Iris pigment epithelial cell (primary cell): ENCODE measurements around the gene PACC1.

Source experiments
- DNase-seq: peaks from one replicate; pipeline ENCODE4 v3.0.0-alpha.2; 2011; ENCODE audit warnings: low read depth

Gene PACC1

DNA sequence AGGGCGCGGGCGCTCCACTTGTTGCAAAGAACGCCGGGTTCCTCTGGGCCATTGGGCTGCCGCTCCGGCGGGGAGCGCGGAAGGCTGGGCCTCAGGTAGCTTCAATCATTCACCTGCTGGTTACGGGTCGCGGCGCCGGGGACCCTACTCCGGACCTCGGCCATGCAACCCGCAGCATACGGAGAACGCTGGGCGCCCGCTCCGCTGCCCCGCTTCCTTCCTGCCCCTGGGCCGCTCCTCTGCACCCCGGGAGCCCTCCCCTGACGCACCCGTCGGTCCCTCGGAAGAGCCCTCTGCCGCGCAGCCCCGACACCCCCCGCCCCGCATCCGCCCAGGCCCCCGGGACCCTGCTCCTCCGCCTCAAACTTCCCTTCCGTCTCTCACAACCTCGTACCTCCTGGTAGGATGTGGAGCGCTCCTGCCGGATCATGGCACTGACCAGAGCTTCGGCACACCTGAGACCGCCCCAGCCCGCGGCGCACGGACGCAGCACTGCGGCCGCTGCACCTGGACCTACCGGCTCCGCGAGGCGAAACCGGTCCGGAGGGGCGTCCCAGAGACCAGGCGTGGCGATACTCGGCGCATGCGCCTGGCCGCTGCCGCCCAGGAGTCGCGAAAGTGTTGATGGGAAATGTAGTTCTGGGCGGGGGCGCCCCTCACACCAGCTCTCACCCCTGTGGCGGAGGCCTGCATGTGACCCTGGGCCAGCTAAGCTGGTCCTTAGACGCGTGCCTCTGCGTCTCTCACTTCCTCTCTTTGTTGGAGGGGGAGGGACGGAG, at the start of gene PACC1:
Gene PACC1 (minus strand): TSS at position 559 of the 779 bp plus-strand sequence. CDS start 129 bp downstream, at position 430.
- peak; percentile 72 for DNase-seq

DNA sequence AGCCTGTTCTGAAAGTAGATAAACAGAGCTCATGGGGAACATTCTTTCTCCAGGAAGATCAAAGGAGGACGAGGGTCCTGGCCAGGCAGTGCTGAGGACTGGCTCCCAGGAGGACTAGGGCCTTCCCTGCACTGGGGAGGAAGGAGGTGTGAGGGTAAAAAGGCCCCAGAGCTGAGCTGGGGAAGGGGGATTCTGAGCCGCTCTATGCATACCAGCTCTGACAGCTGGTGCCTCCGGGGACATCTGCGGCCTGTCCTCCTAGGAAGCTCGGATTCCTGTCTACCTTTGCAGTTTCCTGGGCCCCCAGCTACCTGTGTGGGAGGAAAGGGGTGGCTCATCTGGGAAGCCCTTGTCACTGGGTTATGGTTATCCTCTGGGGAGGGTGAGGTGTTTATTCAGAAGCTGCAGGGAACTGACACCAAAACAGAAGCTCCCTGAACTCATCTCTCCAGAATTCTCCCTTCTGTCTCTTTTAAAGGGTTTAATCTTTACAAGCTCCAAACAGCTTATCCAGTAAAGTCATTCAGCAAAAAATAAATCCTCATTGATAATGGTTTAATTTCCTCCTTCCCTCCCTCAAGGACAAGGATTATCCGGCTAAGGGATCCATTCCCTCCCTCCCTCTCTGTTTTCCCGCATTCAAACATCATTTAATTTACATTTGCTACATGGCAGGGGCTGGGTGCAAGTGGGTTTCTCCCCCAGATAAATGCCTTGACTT, 49.0 kb upstream of the PACC1 start:
- DNase-seq = no peak

DNA sequence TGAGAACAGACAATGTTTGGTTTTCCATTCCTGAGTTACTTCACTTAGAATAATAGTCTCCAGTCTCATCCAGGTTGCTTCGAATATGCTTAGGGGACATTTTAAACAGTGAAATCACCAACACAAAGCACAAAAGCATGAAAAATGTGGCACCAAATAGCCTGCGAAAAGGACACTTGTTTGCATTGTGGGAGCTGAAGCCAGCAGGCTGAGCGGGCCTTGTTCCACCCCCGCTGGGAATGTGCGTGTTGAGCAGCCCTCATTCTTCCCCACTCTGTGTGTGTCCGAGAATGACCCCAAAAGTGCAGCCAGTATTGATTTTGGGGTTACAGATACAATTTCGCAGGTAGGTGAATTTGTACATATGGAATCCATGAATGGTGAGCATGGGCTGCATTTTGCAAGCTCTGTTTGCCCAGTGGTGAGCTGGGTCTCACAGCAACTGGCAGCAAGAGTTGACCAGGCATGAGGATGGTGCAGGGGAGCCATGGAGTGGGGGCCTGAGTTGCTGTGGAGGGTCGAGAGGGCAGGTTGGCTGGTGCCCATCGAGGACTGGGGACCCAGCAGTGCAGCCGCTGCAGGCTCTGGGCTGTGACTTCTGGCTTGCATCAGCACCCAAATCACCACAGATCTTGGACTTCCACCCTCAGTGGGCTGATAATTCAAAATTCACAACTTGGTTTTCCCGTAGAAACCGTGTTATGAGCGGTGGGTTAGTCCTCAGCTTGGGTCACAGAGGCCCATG, 47.4 kb upstream of the PACC1 start:
- no peak for DNase-seq

DNA sequence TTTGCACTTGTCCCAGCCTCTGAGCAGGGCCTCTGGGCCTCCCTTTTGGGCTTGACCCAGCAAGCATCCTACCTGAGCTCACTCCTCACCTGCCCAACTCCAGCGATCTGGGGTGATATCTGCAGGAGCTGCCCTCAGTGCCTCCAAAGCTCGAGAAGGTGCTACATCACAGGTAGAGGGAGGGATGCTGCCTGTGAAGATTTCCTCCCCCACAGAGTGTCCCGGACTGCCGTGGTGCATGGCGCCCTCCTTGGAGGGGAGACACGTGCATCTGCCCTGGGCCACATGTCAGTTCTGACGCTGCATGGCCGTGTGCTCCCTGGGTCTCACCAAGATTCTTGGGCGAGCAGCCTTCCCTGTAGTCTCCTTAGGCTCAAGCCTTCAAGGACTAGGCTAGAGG, 45.7 kb upstream of the PACC1 start:
- DNase-seq = no peak

DNA sequence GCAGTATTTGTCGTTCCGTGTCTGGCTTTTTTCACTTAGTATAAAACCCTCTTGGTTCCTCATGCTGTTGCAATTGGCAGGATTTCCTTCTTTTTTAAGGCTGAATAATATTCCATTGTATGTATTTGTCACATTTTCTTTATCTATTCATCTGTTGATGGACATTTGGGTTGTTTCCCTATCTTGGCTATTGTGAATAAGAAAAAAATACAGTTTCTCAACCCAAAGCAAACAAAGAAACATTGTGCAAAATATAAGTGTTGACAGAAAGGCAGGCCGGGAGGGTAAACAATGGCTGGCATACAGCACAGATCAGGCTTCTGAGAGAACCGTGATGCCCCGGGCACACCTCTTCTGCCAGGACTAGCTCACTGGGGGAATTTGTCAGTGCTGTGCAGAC, 45.0 kb upstream of the PACC1 start:
- no peak for DNase-seq

DNA sequence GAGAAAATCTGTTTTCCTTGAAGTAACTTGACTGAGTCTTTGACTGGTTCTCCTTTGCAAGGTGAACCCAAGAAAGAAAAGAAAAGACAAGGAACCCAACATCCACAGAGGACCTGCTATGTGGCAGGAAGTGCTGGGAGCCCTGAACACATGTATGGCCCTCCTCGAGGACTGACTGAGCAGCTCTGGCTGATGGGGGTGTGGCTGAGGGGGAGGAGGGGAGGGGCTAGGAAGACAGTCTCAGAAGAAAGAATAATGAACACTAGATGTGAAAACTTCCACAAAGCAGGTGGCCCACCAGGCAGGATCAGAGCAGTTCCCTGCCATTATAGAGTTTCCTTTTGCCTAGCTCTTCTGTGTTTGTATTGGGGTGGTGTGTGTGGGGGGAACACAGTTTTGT, 44.1 kb upstream of the PACC1 start:
- DNase-seq = no peak

DNA sequence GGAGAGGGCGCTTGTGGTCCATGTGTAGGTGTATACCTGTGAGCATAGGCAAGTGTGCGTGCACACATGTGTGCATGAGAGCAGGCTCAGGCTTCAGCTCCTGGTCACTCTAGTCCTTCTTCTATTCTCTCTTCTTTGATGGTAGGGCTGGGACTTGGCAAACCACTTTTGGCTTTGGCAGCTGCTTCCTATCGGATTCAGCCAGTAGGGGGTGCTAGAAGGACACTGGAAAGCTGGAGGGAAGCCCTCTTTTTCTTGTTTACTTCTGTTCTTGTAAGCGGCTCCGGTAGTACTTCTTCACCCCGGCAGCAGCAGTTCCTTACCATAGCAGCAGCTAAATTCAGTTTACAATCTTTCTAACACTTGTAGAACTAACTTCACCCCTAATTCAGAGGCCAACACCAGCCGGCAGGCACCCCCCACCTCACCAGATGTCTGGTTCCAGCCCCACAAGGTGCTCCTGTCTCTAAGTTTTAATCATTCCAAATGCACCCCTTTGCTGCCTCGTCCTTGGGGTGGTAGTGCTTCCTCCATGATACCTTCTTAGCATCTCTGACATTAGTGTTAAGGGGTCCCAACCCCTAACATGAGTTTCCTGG, 43.2 kb upstream of the PACC1 start:
- DNase-seq = peak; percentile 49

DNA sequence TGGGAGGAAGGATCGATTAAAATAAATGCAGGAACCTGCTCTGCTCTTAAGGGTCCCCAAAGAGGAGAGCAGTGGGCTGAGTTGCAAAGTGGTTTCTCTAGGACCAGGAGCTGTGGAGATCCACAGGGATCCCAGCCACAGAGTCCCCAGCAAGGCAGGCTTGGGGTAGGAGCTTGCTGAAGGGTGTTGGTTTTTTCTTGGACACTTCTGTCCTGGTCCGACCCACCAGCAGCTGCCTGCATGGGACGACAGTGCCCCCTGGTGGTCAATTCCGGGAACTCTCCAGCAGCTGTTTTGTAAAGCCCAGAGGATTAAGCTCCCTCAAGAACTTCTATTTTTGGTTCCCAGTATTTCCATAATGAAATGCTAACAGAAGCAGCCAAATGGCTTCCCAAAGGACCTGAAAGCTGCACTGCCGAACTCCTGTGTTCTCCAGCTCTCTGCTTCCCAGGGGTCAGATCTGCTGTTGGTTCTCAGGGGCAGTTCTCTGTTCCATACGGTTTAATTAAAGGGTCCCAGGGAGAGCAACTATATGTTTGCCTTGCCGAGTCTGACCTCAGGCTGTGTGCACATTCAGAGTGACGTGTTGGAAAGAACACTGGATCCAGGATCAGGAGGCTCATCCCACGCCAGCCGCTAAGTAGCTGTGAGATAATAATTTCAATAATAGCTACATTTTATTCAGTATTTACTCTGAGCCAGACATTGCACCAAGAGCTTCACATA, 41.3 kb upstream of the PACC1 start:
- DNase-seq = peak; percentile 81

DNA sequence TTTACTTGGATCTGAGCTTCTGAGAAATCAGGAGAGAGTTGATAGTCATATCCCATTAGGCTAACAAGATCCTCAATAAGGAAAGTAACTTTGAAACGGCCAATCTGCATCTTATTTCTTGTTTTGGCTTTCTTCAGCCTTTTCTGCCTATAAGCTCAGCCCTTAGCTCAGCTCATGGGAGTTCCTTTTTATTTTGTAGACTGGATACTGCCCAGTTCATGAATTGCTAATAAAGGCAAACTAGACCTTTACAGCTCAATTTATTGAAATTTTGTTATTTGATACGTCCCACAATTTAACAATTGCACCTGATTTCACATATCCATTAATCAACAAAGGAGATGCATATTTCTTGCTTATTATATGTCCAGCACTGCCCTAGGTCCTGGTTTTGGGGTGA, 40.7 kb upstream of the PACC1 start:
- no peak for DNase-seq

DNA sequence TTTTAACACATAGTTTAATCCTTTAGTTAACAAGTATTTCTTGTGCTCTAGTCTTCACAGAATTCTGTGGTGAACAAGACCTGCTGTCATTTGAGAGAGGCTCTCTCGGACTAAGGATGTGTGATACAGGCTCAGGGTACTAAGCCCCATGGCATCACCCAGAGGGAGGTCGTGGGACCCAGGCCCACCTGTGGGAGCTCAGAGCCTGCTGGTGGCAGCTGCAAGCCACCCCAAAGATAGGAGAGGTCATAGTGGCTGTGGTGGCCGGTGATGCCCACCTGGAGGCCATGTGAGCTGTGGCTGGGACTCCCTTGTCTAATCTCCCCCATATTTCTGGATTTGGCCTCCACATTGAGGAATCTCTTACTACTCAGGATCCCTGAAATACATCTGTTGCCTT, 40.1 kb upstream of the PACC1 start:
- no peak for DNase-seq

DNA sequence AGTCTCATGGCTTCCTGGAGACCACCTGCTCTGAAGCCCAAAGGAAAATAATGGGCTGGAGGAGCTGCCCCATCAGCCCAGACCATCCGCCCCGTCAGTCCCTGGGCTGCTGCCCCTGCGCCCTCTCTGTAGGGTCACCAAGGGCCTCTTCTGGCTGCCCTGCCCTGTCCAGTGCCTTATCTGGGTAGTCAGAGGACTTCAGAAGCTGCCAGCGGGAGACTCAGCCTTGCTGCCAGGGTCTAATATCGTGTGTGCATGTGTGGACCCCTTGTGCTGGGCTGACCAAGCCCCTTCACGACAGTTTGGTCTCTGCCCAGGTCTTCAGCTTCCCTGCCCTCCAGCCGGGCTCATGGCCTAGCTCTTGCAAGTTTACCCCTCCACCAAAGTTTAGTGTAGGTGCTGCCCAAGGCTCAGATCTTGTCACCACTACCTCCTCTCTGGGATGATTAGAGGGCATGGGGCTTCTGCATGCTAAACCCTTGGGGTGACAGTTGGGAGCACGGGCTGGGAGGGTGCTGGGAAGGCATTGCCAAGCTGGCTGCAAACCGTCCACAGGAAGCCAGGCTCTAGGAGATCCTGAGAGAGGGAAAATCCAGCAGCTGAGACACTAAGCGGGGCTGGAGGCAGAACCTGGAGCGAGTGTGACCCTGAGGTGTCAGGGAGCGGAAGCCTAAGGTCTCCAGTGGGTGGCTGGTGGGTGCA, 38.6 kb upstream of the PACC1 start:
- no peak for DNase-seq

DNA sequence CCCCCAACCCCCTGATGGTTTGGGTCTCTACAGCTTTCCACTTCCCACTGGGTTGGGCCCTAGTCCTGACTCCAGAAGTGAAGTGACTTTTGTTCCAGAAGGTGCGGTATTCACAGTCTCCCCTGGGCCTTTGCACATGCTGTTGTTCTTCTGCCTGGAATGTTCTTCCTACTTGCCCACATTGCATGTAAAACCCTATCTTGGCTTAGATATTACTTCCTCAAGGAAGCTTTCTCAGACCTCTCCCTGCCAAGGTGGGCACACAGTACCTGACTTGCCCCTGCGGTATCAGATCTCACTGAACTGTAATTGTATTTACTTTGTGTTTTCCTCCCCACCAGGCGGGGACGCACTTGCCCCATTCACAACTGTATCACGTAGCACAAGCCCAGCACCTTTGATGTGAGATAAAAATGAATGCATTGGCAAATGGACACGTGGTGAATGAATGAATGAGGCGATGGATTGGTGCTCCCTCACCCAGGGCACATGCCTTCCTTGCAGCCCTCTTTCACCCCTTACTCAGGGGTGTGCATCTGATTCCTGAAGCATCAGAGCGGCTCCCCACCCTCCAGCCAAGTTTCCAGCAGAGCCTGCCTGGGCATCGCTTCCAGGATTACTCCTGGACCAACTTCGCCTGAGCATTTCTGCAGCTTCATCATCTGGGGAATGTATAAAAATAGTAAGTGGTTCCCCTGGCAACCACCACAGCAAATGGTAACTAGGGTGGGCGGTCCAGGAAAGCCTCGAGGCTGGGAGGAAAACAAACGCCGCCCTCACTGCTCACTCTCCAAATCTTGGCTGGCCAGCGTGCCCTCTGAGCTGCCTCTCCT, 37.9 kb upstream of the PACC1 start:
- peak; percentile 45 for DNase-seq

DNA sequence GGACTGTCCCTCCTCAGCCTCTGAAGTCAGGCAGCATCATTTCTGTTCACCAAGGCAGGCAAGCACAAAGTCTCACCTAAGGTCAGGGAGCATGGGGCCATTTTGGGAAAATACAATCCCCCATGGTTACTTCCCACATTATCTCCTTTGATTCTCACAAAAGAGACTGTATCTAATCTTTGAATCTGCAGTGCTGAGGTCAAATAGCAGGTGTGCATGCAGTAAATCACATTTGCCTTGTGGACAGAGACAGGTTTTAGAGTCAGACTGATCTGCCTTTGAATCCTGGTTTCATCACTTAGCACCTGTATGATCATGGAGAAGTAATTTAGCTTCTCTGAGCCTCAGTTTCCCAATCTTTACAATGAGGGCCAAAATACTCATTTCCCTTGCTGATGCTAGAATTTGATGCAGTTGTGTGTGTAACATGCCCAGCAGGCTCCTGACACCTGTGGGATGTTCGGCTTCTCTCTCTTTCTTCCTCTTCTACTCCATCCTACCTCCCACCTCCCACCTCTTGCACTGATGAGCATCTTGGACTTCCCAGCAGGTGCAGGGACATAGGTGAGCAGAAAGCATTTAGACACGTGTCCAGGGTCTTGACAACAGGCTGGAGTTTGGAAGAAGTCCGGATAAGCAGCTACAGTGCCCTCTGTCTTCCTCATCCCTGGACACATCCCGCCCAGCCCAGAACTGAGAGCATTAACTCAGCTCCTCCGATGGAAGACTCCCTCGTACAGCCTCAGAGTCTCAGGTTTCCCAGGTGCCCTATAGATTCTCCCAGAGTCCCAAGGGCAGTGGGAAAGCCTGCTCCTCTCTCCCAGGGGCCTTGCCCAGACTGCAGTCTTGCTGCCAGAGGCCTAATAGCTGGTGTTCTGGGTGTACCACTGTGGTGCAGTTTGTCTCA, 37.0 kb upstream of the PACC1 start:
- DNase-seq = no peak

DNA sequence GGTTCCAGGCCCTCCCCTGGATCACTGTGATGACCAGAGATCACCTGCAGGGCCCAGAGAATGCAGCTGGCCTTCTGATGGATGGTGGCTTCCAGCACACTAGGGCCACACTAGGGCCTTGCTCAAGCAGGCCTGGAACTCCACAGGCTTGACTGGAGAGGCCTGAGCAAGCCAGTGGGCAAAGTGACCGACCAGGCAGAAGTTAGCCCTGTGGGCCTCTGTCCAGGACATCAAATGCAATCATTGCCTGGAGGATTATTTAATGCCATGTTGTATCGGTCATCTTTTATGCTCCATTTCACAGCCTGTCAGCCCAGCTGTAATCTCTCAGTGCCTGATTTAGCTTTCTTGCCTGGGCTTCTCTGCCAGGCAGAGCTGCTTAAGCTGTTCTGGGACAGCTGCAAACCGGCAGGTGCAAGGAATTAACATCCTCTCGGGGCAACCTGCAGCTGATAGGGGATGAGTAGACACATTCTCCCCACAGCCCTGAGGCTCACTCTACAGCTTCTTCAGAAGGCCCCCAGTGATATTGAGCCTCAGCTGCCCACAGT, 35.7 kb upstream of the PACC1 start:
- no peak for DNase-seq

DNA sequence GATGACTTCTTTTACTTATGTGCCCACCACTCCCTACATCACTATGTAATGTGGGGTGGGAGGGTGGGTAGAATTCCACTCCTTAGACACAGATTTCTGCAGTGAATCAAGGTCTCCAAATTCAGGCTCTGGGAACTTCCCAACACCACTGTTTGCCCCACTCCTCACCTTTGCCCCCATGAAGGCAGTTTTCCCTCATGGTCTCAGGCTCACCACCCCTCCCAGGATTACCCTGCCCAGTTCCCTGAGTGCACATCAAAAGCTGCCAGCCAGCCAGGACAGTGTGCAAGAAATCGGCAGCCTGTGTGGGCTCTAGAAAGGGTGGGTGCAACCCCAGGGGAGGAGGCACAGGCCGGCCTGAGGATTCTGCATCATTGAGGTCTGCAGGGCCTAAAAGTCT, 32.8 kb upstream of the PACC1 start:
- no peak for DNase-seq

DNA sequence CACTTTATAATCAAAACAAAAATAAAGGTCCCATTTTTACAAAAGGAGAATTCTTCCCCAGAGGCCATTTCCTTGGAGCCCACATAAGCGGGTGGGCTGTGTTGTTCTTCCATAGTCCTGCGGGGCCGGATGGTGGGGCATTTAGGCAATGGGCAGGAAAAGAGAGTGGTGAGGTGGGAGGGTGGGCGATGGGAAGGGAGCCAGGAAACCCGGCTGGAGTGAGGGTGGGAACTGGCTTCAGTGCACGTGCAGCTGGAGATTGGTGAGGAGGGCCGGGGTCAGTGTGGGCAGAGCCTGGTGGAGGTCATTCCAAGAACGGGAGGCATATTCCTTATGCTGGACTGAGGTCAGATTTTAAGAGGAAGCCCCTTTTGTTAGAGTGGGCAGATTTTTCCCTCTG, 31.6 kb upstream of the PACC1 start:
- DNase-seq = no peak

DNA sequence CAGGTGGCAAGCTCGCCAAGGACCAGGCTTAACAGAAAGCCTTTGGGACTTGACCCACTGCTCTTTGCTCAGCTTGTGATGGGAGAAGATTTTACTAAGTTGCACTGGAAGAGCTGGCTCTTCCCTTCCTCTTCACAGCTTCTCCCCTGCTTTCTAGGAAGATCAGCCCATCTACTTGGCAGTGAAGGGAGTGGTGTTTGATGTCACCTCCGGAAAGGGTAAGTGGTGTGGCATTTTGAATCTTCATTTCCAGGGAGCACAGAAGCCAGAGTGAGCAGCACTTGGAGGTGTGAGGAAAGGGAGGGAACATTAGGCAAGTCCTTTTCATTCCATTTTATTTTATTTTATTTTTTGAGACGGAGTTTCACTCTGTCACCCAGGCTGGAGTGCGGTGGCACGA, 27.7 kb upstream of the PACC1 start:
- no peak for DNase-seq

DNA sequence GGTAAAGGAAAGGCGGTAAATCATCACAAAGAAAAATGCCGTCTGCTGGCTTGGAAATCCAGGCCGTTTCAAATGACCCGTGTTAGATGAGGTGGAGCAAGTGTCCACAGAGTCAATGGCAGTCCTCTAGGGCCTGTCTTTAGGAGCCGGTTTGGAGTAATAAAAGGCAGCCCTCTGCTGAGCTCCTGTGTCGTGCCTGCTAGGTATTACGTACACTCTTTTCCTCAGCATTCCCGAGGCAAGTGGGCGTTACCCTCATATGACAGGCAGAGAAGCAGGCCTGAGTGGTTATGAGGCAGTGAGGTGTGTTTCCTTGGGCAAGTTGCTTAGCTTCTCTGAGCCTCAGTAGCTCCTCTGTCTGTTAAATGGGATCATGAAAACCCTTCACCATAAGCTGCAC, 25.7 kb upstream of the PACC1 start:
- no peak for DNase-seq

DNA sequence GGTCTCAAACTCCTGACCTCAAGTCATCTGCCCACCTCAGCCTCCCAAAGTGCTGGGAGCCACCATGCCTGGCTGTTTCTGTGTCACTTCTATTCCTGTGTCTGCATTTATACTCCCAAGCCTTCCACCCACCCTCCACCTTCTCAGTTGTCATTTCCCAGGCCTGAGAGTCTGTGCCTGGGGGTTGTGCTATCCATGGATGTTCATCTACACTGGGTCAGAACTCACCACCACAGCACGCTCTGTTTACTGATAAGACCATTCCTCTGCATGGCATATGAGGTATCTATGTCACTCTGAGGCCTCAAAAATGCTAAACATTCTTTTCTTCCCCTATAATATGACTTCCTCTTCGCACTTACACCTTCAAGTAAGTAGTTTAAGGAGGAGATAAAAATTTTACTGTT, 24.1 kb upstream of the PACC1 start:
- DNase-seq = no peak
